ENCODE results near the gene TUB. TPM values are rescaled to one million over a fixed set of nuclear protein-coding genes. Genes with fewer than 3 reads are reported as not detected.

TUB gene
- total and polyA plus RNA-seq, 8 donors, result 0.68 to 2.2 (median 1.5) TPM

- H3K4me1 ChIP-seq, result no peaks in the 10 kb centered on the region
- no peaks in the 10 kb centered on the region for H3K36me3 ChIP-seq
- WGBS, 2 donors, result 57 to 61% methylated on average over 12 of the region's 12 CpGs
- ATAC-seq (peak in 3 of 4 donors; percentile 58 to 80 (median 70)), FAIRE-seq (no peak), DNase-seq (peak in 1 of 6 donors; percentile 21)
- H3K4me3 ChIP-seq, result no peak overlapping the region
- intact Hi-C loops (cut with DNase I), result no loop called here
- no peaks in the 10 kb centered on the region for H3K9me3 ChIP-seq
- no peaks in the 10 kb centered on the region for H3K27me3 ChIP-seq
- no peak for TF ChIP-seq CTCF (IDR thresholded peaks at IDR 0.05)
- no peak overlapping the region for H3K27ac ChIP-seq
These were observed 24.1 kb upstream of the TUB start for GRCh38 chr11:8056810-8057463.

GRCh38 chr11:8058216-8058615 lies 22.8 kb upstream of the TUB start:
- intact Hi-C loops (cut with DNase I), result no loop called here
- Histone ChIP-seq H3K27me3 (no peaks in the 10 kb centered on the region), H3K27ac (no peak overlapping the region), H3K4me1 (no peaks in the 10 kb centered on the region), H3K36me3 (no peaks in the 10 kb centered on the region), H3K9me3 (no peaks in the 10 kb centered on the region), H3K4me3 (no peak overlapping the region)
- WGBS, 2 donors, result 92 to 93% methylated on average over 9 of the region's 9 CpGs
- FAIRE-seq, result no peak
- DNase-seq, result peak in 1 of 6 donors; percentile 21
- no peak for ATAC-seq
- TF ChIP-seq CTCF (IDR thresholded peaks at IDR 0.05), result no peak

- H3K9me3 ChIP-seq, result no peaks in the 10 kb centered on the region
- ATAC-seq (no peak), DNase-seq (peak in 1 of 6 donors; percentile 38), FAIRE-seq (no peak)
- intact Hi-C loops (cut with DNase I), result no loop called here
- H3K27me3 ChIP-seq, result no peaks in the 10 kb centered on the region
- no peak for TF ChIP-seq CTCF (IDR thresholded peaks at IDR 0.05)
- H3K4me1 ChIP-seq, result no peaks in the 10 kb centered on the region
- no peaks in the 10 kb centered on the region for H3K36me3 ChIP-seq
- WGBS, 2 donors, result 68 to 78% methylated on average over 8 of the region's 8 CpGs
- H3K4me3 ChIP-seq, result no peak overlapping the region
- H3K27ac ChIP-seq, result no peak overlapping the region
These were observed 22.0 kb upstream of the TUB start for GRCh38 chr11:8059030-8059429.

- Histone ChIP-seq H3K27ac (no peak overlapping the region), H3K4me3 (no peak overlapping the region), H3K36me3 (no peaks in the 10 kb centered on the region), H3K9me3 (no peaks in the 10 kb centered on the region), H3K27me3 (no peaks in the 10 kb centered on the region), H3K4me1 (no peaks in the 10 kb centered on the region)
- ATAC-seq (peak in 1 of 4 donors; percentile 8), DNase-seq (peak in 1 of 6 donors; percentile 27), FAIRE-seq (no peak)
- no peak for TF ChIP-seq CTCF (IDR thresholded peaks at IDR 0.05)
- WGBS, 2 donors, result 54 to 58% methylated on average over 10 of the region's 10 CpGs
- intact Hi-C loops (cut with DNase I), result no loop called here
These were observed 21.4 kb upstream of the TUB start for GRCh38 chr11:8059571-8060011.

GRCh38 chr11:8060146-8060719 lies 20.8 kb upstream of the TUB start:
- Histone ChIP-seq H3K36me3 (no peaks in the 10 kb centered on the region), H3K9me3 (no peaks in the 10 kb centered on the region), H3K27me3 (no peaks in the 10 kb centered on the region), H3K4me3 (no peak overlapping the region), H3K27ac (no peak overlapping the region), H3K4me1 (no peaks in the 10 kb centered on the region)
- FAIRE-seq (no peak), DNase-seq (no peak), ATAC-seq (no peak)
- TF ChIP-seq CTCF (IDR thresholded peaks at IDR 0.05), result no peak
- 59 to 70% methylated on average over 3 of the region's 3 CpGs for WGBS, 2 donors
- intact Hi-C loops (cut with DNase I), result no loop called here

Data from pancreas (tissue), 10 donors.